Measurements from ENCODE around the gene SMYD5. TPM values are rescaled to one million over a fixed set of nuclear protein-coding genes. Genes with fewer than 3 reads are reported as not detected.
"Not testable (repeated sequence)": the region's sequence is repeated elsewhere in the genome, so short reads cannot be mapped to it uniquely, and the experiment has no call there.

The SMYD5 gene
- total RNA-seq, 1 experiment from 2014 or later, result 54.9 TPM

DNA sequence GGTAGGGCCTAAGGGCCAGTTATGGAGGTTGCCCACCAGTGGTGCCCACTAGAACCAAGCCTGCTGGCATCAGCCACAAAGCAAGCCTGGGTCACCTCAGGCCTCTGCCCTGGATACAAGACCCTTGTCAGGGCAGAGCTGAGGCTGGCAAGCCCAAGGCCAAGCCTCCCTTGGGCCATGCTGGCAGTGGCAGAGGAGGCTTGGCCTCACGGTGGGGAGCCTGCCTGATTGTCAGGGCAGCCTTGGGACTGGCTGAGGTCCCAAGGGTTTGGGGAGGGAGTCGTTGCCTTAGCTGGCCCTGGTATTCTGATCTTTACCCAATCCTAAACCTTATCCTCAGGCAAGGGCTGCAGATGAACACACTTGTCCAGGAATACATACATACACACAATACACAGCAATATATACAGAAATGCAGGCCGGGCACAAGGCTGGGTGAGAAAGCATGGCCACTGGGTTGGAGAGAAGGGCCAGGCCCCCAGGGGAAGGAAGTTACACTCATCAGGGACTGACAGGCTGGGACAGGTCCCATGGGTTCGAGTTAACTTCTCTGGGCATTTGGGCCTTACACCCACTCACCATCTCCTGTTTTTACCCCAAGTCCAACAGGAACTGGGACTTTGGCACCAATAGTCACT lies 41.1 kb downstream of the SMYD5 start:
- in situ Hi-C loops (cut with HindIII; ENCODE audit: low pct_unique_long_range_greater_than_20kb, low sequenced_read_pairs), result no loop called here
- DNase-seq (ENCODE audit: low read depth), result no peak

- DNase-seq (ENCODE audit: low read depth), result no peak
- in situ Hi-C loops (cut with HindIII; ENCODE audit: low pct_unique_long_range_greater_than_20kb, low sequenced_read_pairs), result no loop called here
Observed at GRCh38 chr2:73255907-73256617, 42.0 kb downstream of the SMYD5 start.

DNA sequence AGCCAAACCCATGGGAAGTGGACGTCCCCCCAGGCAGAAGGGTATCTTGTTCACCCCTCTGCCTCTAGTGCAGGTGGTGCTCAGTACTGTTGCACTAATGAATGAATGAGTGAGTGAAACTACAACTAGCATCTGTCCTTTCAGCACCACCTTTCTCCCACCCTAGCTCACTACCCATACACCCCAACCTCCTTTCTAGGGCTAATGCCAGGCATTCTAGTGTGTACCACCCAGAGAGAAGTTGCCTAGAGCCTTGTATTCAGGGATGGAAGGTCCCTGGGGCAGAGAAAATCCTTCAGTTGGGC lies 42.5 kb downstream of the SMYD5 start:
- in situ Hi-C loops (cut with HindIII; ENCODE audit: low pct_unique_long_range_greater_than_20kb, low sequenced_read_pairs), result no loop called here

DNA sequence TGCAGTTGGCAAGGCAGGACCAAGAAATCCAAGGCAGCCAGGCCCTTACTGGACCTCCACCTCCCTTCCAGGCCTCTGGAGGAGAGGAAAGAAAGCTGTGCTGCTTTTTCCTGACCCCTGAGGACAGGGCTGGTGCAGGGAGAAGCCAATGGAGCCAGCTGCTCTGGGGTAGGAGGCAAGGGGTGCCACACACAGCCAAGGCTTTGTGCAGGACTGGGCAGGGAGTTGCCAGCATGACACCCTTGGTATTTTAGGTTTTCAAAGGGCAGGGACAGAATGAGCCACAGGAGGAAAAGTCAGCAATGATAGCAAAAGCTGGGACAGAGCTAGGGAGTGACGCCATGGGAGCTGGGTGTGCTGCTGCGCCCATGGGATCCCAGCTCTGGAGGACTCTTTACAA lies 43.0 kb downstream of the SMYD5 start:
- in situ Hi-C loops (cut with HindIII; ENCODE audit: low pct_unique_long_range_greater_than_20kb, low sequenced_read_pairs), result no loop called here
- no peak for DNase-seq (ENCODE audit: low read depth)

More for the DNA sequence above, 42.5 kb downstream of the SMYD5 start:
- no peak for DNase-seq (ENCODE audit: low read depth)

DNA sequence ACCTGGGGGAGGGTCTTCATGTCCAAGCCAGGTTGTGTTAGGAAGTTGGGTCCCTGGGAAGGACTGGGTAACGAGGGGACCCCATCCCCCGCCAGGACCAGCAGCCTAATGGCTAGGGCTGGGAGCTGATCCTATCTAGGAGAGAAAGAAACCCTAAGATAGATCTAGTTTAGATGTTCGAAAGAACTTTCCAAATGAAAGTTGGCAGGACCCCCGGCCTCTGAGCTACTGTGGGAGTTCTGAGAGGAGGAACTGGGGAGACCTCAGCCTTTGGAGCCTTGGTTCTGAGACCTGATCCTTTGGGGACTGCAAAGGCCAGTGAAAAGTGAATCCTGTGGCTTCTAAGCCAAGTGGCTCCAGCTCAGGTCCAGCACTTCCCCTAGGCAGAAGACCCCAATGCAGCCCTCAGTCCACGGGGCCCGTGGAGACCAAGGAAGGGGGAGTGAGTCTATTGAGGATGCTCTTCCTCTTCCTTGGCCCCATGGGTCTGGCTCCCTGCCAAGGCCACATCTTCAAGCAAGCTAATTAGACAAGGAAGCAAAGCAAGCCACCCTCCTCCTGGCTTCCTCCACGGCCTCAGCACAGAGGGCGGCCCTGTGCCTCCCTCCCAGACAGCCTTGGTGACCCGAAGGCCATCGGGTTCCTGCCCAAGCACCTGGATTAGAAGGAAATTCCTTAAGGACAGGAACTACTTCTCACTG lies 43.5 kb downstream of the SMYD5 start:
- in situ Hi-C loops (cut with HindIII; ENCODE audit: low pct_unique_long_range_greater_than_20kb, low sequenced_read_pairs), result no loop called here
- DNase-seq (ENCODE audit: low read depth), result no peak

DNA sequence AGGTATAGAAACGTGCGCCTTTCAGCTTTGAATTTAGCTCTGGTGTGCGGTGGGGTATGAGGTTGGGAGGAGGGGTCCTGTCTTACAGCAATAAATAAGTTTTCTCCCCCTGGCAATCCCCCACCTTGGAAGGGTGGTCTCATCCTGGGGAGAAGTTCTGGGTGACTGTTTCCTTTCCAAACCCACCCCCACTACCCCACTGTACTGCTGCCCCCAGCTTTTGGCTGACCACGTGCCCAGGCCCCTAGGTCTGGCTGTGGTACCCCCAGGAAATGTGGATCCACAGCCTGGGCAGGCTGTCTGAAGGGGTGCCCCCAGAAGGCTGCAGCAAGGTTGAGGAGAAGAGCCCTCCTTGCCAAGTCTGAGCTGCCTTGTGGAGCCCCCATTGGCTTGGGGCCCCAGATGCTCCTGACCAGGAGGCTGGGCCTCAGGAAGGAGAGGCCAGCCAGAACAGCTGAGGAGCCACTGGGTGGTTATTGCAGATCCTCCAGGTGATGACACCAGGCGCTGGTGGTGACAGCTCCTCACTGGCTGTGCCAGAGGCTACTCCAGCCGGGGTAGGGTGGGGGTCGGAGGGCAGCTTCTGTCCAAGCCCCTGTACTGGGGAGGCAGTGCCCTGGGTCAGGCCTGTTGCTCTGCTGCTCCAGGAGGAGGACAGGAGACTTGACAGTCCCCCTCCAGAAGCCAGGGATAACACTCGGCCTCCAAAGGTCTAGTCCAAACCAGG lies 44.3 kb downstream of the SMYD5 start:
- in situ Hi-C loops (cut with HindIII; ENCODE audit: low pct_unique_long_range_greater_than_20kb, low sequenced_read_pairs), result no loop called here
- no peak for DNase-seq (ENCODE audit: low read depth)

- in situ Hi-C loops (cut with HindIII; ENCODE audit: low pct_unique_long_range_greater_than_20kb, low sequenced_read_pairs), result no loop called here
- DNase-seq (ENCODE audit: low read depth), result no peak
Observed at GRCh38 chr2:73258913-73259215, 44.8 kb downstream of the SMYD5 start.

- in situ Hi-C loops (cut with HindIII; ENCODE audit: low pct_unique_long_range_greater_than_20kb, low sequenced_read_pairs), result no loop called here
Observed at GRCh38 chr2:73259276-73259675, 45.2 kb downstream of the SMYD5 start.

GRCh38 chr2:73259704-73260337 lies 45.8 kb downstream of the SMYD5 start:
- in situ Hi-C loops (cut with HindIII; ENCODE audit: low pct_unique_long_range_greater_than_20kb, low sequenced_read_pairs), result no loop called here
- DNase-seq (ENCODE audit: low read depth), result no peak

More at GRCh38 chr2:73259276-73259675, 45.2 kb downstream of the SMYD5 start:
- DNase-seq (ENCODE audit: low read depth), result no peak

DNA sequence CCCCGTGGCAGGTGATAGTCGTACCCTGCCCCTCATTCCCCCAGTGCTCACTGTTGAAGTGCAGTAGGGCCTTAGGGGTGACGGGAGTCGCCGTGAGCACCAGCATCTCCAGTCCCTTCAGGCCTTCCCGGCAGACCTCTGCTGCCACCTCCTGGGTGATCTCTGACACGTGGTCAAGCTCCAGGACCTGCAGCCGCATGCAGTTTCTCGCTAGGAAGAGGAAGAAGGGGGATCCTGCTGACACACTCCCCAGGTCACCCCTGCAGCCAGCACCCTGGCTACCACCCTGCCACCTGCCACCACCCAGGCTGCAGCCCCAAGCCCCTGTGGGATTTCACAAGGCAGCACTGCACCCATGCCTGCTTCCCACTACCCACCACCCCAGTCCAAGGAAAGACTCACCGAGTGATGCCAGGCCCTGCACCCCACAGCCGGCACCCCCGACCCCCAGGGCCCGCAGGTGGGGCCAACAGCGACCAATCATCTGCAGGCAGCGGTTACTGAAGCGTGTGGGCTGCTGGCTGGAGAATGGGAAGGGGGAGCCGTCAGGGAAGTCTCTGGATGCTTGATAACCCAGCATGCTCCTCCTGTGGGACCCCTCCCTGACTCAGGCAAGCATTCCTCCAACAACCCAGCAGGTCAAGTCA lies 46.4 kb downstream of the SMYD5 start:
- in situ Hi-C loops (cut with HindIII; ENCODE audit: low pct_unique_long_range_greater_than_20kb, low sequenced_read_pairs), result no loop called here
- DNase-seq (ENCODE audit: low read depth), result peak; percentile 49

DNA sequence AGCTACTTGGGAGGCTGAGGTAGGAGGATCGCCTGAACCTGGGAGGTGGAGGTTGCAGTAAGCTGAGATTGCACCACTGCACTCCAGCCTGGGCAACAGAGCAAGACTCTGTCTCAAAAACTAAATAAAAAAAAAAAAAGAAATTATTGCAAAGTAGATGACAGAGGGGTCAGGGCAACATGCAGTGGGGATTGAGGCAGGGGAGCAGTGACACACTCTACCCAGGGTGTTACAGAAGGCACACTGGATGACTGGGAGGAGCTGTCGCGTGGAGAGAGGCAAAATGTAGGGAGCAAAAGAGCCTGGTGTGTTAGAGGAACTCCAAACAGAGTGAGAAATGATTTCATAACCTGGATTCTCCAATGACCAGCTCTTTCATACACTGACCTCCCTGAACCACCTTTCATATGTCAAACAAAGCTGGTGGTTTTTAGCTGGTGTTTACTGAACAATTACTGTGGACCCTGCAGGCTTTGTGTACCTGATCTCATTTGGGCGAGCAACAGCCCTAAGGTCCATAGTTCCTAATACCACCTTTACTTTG lies 48.1 kb downstream of the SMYD5 start:
- no peak for DNase-seq (ENCODE audit: low read depth)
- in situ Hi-C loops (cut with HindIII; ENCODE audit: low pct_unique_long_range_greater_than_20kb, low sequenced_read_pairs), result no loop called here

DNA sequence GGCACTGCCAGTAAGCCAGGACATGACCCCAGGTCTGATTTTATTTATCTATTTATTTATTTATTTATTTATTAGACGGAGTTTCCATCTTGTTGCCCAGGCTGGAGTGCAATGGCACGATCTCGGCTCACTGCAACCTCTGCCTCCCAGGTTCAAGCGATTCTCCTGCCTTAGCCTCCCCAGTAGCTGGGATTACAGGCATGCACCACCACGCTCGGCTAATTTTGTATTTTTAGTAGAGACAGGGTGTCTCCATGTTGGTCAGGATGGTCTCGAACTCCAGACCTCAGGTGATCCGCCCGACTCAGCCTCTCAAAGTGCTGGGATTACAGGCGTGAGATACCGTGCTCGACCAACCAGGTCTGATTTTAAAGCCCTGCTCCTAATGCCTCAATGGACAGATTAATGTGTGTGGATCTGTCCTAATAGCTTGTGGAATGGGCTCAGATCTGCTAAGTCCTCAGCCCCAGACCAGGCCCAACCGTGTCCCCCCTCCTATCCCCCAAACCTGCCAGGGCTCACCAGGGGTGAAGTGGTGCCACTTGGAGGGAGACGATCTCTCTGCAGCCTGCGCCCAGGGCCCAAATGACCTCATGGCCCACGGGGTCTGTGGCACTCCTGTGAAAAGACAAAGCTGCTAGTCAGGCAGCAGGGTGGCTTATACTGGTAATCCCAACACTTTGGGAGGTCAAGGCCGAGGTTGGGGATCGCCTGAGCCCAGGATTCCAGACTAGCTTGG lies 48.8 kb downstream of the SMYD5 start:
- DNase-seq (ENCODE audit: low read depth); in situ Hi-C loops (cut with HindIII; ENCODE audit: low pct_unique_long_range_greater_than_20kb, low sequenced_read_pairs): not testable (repeated sequence)

GRCh38 chr2:73263540-73264331 lies 49.7 kb downstream of the SMYD5 start:
- no peak for DNase-seq (ENCODE audit: low read depth)
- in situ Hi-C loops (cut with HindIII; ENCODE audit: low pct_unique_long_range_greater_than_20kb, low sequenced_read_pairs), result no loop called here

GRCh38 chr2:73264332-73264606 lies 50.2 kb downstream of the SMYD5 start:
- in situ Hi-C loops (cut with HindIII; ENCODE audit: low pct_unique_long_range_greater_than_20kb, low sequenced_read_pairs), result no loop called here
- no peak for DNase-seq (ENCODE audit: low read depth)

DNA sequence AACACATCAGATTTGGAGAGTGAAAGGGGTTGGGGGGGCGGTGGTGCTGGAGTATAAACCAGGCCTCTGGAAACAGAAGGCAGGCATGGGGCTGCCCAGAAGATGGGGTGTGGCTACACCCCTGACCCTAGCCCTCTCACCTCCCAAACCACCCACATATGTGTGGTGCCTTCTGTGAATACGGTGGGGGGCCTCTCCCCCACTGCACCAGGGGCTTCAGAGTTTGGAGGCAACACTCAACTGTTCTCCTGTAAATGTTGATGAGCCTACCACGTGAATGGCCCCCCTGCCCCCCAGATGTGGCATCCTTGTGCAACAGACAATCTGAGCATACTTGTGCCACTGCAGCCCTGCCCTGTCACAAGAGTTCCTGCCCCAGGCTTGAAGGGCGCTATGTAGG lies 50.7 kb downstream of the SMYD5 start:
- DNase-seq (ENCODE audit: low read depth), result no peak
- in situ Hi-C loops (cut with HindIII; ENCODE audit: low pct_unique_long_range_greater_than_20kb, low sequenced_read_pairs), result no loop called here

- DNase-seq (ENCODE audit: low read depth), result no peak
- in situ Hi-C loops (cut with HindIII; ENCODE audit: low pct_unique_long_range_greater_than_20kb, low sequenced_read_pairs), result no loop called here
Observed at GRCh38 chr2:73265298-73266060, 51.4 kb downstream of the SMYD5 start.

Data from Caki2 (cell line).